H1 (cell line): ENCODE data around the gene LMO2. TPM values are rescaled to one million over a fixed set of nuclear protein-coding genes. Genes with fewer than 3 reads are reported as not detected.

Source experiments
- CBX8 ChIP-seq: fragments of 300-800, 300-1000 bp; sonication (generic); IDR thresholded peaks from 2 replicates; pipeline ENCODE4 v1.7.1; 2016; ENCODE audit warnings: low read depth, low read length, borderline replicate concordance
- polyA plus RNA-seq, 7 experiments: library from polyadenylated mRNA; depleted of rRNA in 3 of 7; stranded (reverse) in 5 of 7; unstranded in 2 of 7; fragments of >200 nt in 5 of 7; fragments of 200-250 nt in 2 of 7; gene quantifications; 1 replicate in 5 of 7; 2 replicates in 1 of 7; 4 replicates in 1 of 7; pipeline versions ENCODE4 v1.2.1 to v1.2.3, GENCODE V29; 2011 to 2013; ENCODE audit warnings: missing spikeins in 2 of 7, mixed read lengths in 2 of 7
- total RNA-seq: library from RNA; stranded (reverse); fragmentation: NEBNext Ultra II Directional; extraction: Animal tissue kit (Norgen Biotek cat#: 25700); gene quantifications from 2 replicates; pipeline ENCODE4 v1.2.1, GENCODE V29; 2021

LMO2 gene
- total and polyA plus RNA-seq, 2 of the 8 experiments (the other 6 are each of a cell fraction or from before 2014, with no cell fraction given), result 1.6 to 2.7 TPM

DNA sequence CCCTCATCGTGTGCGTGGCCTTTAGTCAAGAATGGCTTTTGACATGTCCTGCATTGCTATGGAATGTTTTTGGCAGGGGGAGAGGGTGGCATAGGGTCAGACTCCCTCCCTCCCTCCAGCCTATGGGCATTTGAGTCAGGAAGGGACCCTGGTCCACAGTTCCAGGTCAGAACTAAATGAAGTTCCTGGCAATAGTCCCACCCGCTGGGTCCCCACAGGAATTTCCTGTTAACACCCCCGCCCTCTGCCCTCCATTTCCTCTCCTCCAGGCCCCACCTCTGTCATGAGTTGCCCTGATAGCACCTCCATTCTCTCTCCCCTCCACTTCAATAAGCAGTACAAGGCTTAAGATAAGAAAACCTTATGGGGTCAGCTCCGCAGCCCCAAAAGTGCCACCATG is 40.8 kb upstream of the LMO2 start (continued):
- TF ChIP-seq CBX8, result no peak
- TF ChIP-seq, all 59 proteins: peak for 0
